Stimulated activated naive CD8-positive, alpha-beta T cell treated with anti-CD3 and anti-CD28 coated beads, Interleukin-15, Interleukin-2, amounts not matched to agents 100 U/mL and 50 U/mL, for 24 hours (primary cell): ENCODE measurements around the gene TNIP3.
A peak's percentile ranks its signal among the peaks of the same experiment; 100 is the strongest.
"Not testable (repeated sequence)": the region's sequence is repeated elsewhere in the genome, so short reads cannot be mapped to it uniquely, and the experiment has no call there.

Source experiments
- ATAC-seq: fragments of 150-1000 bp; cut with Tn5 transposase; one replicate; pipeline ENCODE4 v1.10.0; 2021
- DNase-seq: peaks from one replicate; pipeline ENCODE4 v3.0.0; 2021

Gene TNIP3

GRCh38 chr4:121177246-121178137 is 13.4 kb upstream of the TNIP3 start:
- DNase-seq: no peak
- no peak for ATAC-seq

GRCh38 chr4:121176082-121176934 is 12.2 kb upstream of the TNIP3 start:
- ATAC-seq (no peak), DNase-seq (no peak)

GRCh38 chr4:121171477-121171876 is 7.4 kb upstream of the TNIP3 start:
- ATAC-seq, DNase-seq: not testable (repeated sequence)

GRCh38 chr4:121168446-121169281 is 4.5 kb upstream of the TNIP3 start:
- no peak for ATAC-seq
- DNase-seq: no peak

- ATAC-seq (no peak), DNase-seq (no peak)
Observed at GRCh38 chr4:121166976-121167375, 2.9 kb upstream of the TNIP3 start.

- no peak for DNase-seq
- no peak for ATAC-seq
Observed at GRCh38 chr4:121165206-121165605, 1.1 kb upstream of the TNIP3 start.

GRCh38 chr4:121156822-121157769 is 7.0 kb downstream of the TNIP3 start:
- DNase-seq: peak; percentile 46
- no peak for ATAC-seq

- DNase-seq (no peak), ATAC-seq (no peak)
Observed at GRCh38 chr4:121155893-121156292, 8.2 kb downstream of the TNIP3 start.

GRCh38 chr4:121154103-121154515 is 10.0 kb downstream of the TNIP3 start:
- DNase-seq: no peak
- ATAC-seq: peak; percentile 81

GRCh38 chr4:121151942-121152341 is 12.2 kb downstream of the TNIP3 start:
- DNase-seq: no peak

GRCh38 chr4:121150486-121150885 is 13.6 kb downstream of the TNIP3 start:
- DNase-seq (no peak), ATAC-seq (peak; percentile 84)

More at GRCh38 chr4:121151942-121152341, 12.2 kb downstream of the TNIP3 start:
- ATAC-seq: no peak

- DNase-seq (no peak), ATAC-seq (no peak)
Observed at GRCh38 chr4:121150003-121150402, 14.1 kb downstream of the TNIP3 start.

- DNase-seq (no peak), ATAC-seq (no peak)
Observed at GRCh38 chr4:121148621-121149020, 15.5 kb downstream of the TNIP3 start.

GRCh38 chr4:121148000-121148399 is 16.1 kb downstream of the TNIP3 start:
- ATAC-seq (peak; percentile 35), DNase-seq (no peak)

- no peak for DNase-seq
- ATAC-seq: no peak
Observed at GRCh38 chr4:121146530-121146929, 17.6 kb downstream of the TNIP3 start.

- no peak for ATAC-seq
- DNase-seq: no peak
Observed at GRCh38 chr4:121145430-121145829, 18.7 kb downstream of the TNIP3 start.

- ATAC-seq (no peak), DNase-seq (no peak)
Observed at GRCh38 chr4:121144021-121144420, 20.1 kb downstream of the TNIP3 start.

GRCh38 chr4:121143131-121143530 is 21.0 kb downstream of the TNIP3 start:
- DNase-seq: no peak
- no peak for ATAC-seq

GRCh38 chr4:121140716-121141460 is 23.2 kb downstream of the TNIP3 start:
- DNase-seq (no peak), ATAC-seq (no peak)

- DNase-seq (no peak), ATAC-seq (peak; percentile 81)
Observed at GRCh38 chr4:121139533-121140222, 24.4 kb downstream of the TNIP3 start.
